ENCODE results near the gene AP2S1.
"Not testable (repeated sequence)": the region's sequence is repeated elsewhere in the genome, so short reads cannot be mapped to it uniquely, and the experiment has no call there.

Gene AP2S1

GRCh38 chr19:46813839-46814358, 36.7 kb downstream of the AP2S1 start:
- H3K4me3 ChIP-seq (ENCODE audit: low read depth in 1 of 2, low read length in 1 of 2), result no peak overlapping the region
- no peak for TF ChIP-seq CTCF (IDR thresholded peaks at IDR 0.05)
- no peak overlapping the region for H3K27ac ChIP-seq
- no peaks in the 10 kb centered on the region for H3K27me3 ChIP-seq
- no peaks in the 10 kb centered on the region for H3K36me3 ChIP-seq
- H3K4me1 ChIP-seq (ENCODE audit: control insufficient read depth in 1 of 2, insufficient read depth in 1 of 2, low read depth in 1 of 2, low read length in 1 of 2), result no peaks in the 10 kb centered on the region
- H3K9me3 ChIP-seq, result no peaks in the 10 kb centered on the region

- no peaks in the 10 kb centered on the region for H3K27me3 ChIP-seq
- no peak overlapping the region for H3K27ac ChIP-seq
- H3K4me3 ChIP-seq (ENCODE audit: low read depth in 1 of 2, low read length in 1 of 2), result no peak overlapping the region
- H3K36me3 ChIP-seq, result no peaks in the 10 kb centered on the region
- TF ChIP-seq CTCF (IDR thresholded peaks at IDR 0.05), result no peak
- no peaks in the 10 kb centered on the region for H3K4me1 ChIP-seq (ENCODE audit: control insufficient read depth in 1 of 2, insufficient read depth in 1 of 2, low read depth in 1 of 2, low read length in 1 of 2)
- H3K9me3 ChIP-seq, result no peaks in the 10 kb centered on the region
Measured at GRCh38 chr19:46812977-46813838, 37.4 kb downstream of the AP2S1 start.

- no peak overlapping the region for H3K4me3 ChIP-seq (ENCODE audit: low read depth in 1 of 2, low read length in 1 of 2)
- TF ChIP-seq CTCF (IDR thresholded peaks at IDR 0.05), result no peak
- no peaks in the 10 kb centered on the region for H3K27me3 ChIP-seq
- H3K36me3 ChIP-seq, result no peaks in the 10 kb centered on the region
- H3K4me1 ChIP-seq (ENCODE audit: control insufficient read depth in 1 of 2, insufficient read depth in 1 of 2, low read depth in 1 of 2, low read length in 1 of 2), result no peaks in the 10 kb centered on the region
- no peak overlapping the region for H3K27ac ChIP-seq
- no peaks in the 10 kb centered on the region for H3K9me3 ChIP-seq
Measured at GRCh38 chr19:46809534-46810272, 40.9 kb downstream of the AP2S1 start.

GRCh38 chr19:46806656-46807055, 44.0 kb downstream of the AP2S1 start:
- Histone ChIP-seq H3K36me3 (no peaks in the 10 kb centered on the region), H3K27ac (no peak overlapping the region), H3K4me3 (ENCODE audit: low read depth in 1 of 2, low read length in 1 of 2) (no peak overlapping the region), H3K4me1 (ENCODE audit: control insufficient read depth in 1 of 2, insufficient read depth in 1 of 2, low read depth in 1 of 2, low read length in 1 of 2) (no peaks in the 10 kb centered on the region), H3K27me3 (no peaks in the 10 kb centered on the region), H3K9me3 (no peaks in the 10 kb centered on the region)
- TF ChIP-seq CTCF (IDR thresholded peaks at IDR 0.05), result no peak

- not testable (repeated sequence) for H3K27ac ChIP-seq; H3K4me3 ChIP-seq (ENCODE audit: low read depth in 1 of 2, low read length in 1 of 2); H3K36me3 ChIP-seq
Measured at GRCh38 chr19:46804432-46804831, 46.2 kb downstream of the AP2S1 start.

GRCh38 chr19:46803555-46803954, 47.1 kb downstream of the AP2S1 start:
- TF ChIP-seq CTCF (IDR thresholded peaks at IDR 0.05), result no peak
- Histone ChIP-seq H3K36me3 (no peaks in the 10 kb centered on the region), H3K27ac (no peak overlapping the region), H3K4me1 (ENCODE audit: control insufficient read depth in 1 of 2, insufficient read depth in 1 of 2, low read depth in 1 of 2, low read length in 1 of 2) (no peaks in the 10 kb centered on the region), H3K4me3 (ENCODE audit: low read depth in 1 of 2, low read length in 1 of 2) (no peak overlapping the region), H3K9me3 (no peaks in the 10 kb centered on the region), H3K27me3 (no peaks in the 10 kb centered on the region)

More at GRCh38 chr19:46804432-46804831, 46.2 kb downstream of the AP2S1 start:
- not testable (repeated sequence) for H3K9me3 ChIP-seq; H3K4me1 ChIP-seq (ENCODE audit: control insufficient read depth in 1 of 2, insufficient read depth in 1 of 2, low read depth in 1 of 2, low read length in 1 of 2); H3K27me3 ChIP-seq

Measured in neutrophil (primary cell).